Stimulated activated CD8-positive, alpha-beta memory T cell treated with anti-CD3 and anti-CD28 coated beads, Interleukin-12 subunit alpha, Interleukin-12 subunit beta, amount 100 ng/mL, for 4 hours (primary cell): ENCODE measurements around the gene IL1RAPL1.

Experiments used
- DNase-seq: peaks from one replicate; pipeline ENCODE4 v3.0.0-alpha.2; 2020; ENCODE audit warnings: low read depth

IL1RAPL1 gene

DNA sequence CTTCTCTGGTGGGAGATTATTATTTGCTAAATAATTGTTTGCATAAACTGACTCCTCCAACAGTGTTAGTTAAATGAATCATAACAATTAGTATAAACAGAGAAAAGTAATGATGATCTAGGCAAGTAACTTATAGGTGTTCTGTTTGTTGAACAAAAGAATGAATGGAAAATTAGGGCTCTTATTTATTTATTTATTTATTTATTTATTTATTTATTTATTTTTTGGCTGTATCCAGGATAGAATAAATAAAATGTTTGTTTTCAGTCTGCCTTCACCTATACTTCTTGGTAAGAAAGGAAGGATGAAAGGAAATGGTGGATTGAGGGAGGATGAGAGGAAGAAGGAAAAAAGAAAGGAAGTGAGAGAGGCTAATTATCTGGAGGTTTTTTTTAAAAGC lies 1066.5 kb downstream of the IL1RAPL1 start:
- no peak for DNase-seq

DNA sequence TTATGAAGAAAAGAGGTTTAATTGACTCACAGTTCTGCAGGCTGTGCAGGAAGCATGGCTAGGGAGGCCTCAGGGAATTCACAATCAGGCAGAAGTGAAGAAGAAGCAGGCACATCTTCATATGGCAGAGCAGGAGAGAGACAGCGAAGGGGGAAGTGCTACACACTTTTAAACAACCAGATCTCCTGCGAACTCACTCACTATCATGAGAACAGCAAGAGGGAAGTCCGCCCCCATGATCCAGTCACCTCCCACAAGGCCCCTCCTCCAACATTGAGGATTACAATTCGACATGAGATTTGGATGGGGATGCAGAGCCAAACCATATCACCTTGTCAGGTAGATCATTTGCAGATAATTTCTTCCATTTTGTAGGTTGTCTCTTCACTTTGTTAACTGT lies 1072.7 kb downstream of the IL1RAPL1 start:
- DNase-seq, result no peak

GRCh38 chrX:29661290-29661689 lies 1074.0 kb downstream of the IL1RAPL1 start:
- no peak for DNase-seq

GRCh38 chrX:29662101-29662500 lies 1074.9 kb downstream of the IL1RAPL1 start:
- no peak for DNase-seq

GRCh38 chrX:29662759-29663503 lies 1075.7 kb downstream of the IL1RAPL1 start:
- no peak for DNase-seq

GRCh38 chrX:29665532-29665931 lies 1078.3 kb downstream of the IL1RAPL1 start:
- DNase-seq, result no peak

- no peak for DNase-seq
Observed at GRCh38 chrX:29666366-29666765, 1079.1 kb downstream of the IL1RAPL1 start.

GRCh38 chrX:29671421-29671820 lies 1084.2 kb downstream of the IL1RAPL1 start:
- DNase-seq, result no peak

DNA sequence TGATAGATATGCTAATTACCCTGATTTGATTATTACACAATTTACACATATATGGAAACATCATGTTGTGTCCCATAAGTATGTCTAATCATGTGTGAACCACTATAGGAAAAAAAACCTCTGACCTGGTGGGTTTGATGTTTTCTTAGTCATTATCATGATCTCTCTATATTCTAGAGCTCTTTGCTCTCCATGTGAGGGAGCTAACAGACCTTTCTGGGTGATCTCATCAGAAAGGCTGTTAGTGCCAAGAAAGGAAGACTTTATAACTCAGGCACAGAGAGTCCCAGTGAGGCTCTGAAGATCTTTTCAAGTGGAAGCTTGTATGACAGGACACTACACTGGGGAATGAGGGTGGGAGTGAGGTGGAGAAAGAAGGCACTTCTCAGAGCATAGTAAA lies 1100.4 kb downstream of the IL1RAPL1 start:
- DNase-seq, result no peak

- no peak for DNase-seq
Observed at GRCh38 chrX:29690061-29690460, 1102.8 kb downstream of the IL1RAPL1 start.

- DNase-seq, result no peak
Observed at GRCh38 chrX:29691044-29691443, 1103.8 kb downstream of the IL1RAPL1 start.

- no peak for DNase-seq
Observed at GRCh38 chrX:29693912-29694311, 1106.7 kb downstream of the IL1RAPL1 start.

DNA sequence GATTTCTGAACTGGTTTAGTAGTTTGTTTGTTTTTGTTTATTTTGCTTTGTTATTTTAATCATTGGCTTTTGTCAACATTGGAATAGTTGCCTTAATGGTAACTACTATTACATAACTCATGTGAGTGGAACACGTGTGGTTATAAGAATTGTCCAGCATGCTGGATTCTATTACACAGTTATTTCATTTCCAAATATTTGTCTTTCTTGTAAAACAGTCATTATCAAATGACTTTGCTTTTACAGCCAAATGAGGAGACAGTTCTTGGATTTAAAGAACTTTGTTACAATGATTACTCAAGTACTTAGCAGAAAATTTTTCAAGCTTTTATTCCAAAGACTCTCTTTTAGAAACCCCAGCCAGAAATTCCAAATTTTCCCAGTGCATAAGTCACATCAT lies 1112.0 kb downstream of the IL1RAPL1 start:
- DNase-seq, result no peak

DNA sequence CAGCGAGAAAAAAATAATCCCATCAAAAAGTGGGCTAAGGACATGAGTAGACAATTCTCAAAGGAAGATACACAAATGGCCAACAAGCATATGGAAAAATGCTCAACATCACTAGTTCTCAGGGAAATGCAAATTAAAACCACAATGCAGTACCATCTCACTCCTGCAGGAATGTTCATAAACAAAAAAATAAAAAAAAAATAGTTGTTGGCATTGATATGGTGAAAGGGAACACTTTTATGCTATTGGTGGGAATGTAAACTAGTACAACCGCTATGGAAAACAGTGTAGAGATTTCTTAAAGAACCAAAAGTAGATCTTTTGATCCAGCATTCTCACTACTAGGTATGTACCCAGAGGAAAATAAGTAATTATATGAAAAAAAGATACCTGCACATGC lies 1119.8 kb downstream of the IL1RAPL1 start:
- no peak for DNase-seq

DNA sequence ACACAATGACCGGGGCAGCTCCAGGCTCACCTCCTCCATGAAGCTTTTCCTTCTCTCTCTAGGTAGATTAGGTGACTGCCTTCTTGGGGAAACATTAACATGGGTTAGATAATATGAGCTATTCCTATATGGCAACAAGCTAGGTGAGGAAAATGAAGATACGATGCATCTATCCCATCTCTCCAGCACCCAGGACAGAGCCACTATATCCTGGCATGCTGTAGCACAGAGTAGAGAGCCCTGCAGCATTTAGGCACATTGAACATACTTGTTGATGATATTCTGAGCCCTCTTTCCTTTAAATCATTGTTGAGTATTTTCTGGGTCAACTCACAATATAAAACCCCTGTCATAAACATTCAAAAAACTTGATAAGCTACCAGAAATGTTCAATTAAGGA lies 1133.9 kb downstream of the IL1RAPL1 start:
- DNase-seq, result no peak

- no peak for DNase-seq
Observed at GRCh38 chrX:29724316-29724715, 1137.1 kb downstream of the IL1RAPL1 start.

GRCh38 chrX:29726811-29727210 lies 1139.6 kb downstream of the IL1RAPL1 start:
- no peak for DNase-seq

DNA sequence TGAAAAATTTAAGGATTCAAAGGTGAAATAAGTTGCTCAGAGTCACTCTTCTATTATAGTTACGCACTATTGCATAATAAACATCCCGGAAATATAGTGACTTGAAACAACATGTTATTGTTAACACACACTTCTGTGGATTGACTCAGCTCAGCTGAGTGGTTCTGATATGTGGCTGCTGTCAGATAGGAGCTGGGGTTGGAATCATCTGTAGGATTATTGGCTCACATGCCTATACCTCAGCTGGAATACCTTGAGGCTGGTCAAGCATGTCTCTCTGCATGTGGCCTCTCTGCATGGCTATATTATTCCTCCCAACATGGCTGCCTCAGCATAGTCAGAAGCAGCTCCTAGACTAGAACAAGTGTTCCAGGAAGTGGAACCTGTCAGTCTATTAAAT lies 1141.4 kb downstream of the IL1RAPL1 start:
- no peak for DNase-seq

DNA sequence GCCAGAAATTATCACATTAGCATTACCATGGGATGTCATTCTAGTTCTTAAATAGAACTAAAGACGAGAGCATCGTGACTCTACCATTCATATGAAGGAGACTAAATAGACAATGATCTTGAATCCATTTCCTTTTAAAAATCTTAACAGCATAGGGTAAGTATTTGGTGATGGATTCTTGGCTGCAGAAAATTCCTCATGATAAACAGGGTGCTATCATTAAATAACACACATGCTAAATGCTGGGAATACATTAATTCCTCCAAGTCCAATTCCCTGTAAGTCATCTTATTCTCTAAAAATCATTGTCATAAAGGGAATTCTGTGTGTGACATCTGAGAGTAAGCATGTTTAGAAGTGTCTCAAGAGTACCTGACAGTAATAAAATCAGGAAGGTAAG lies 1157.7 kb downstream of the IL1RAPL1 start:
- no peak for DNase-seq

GRCh38 chrX:29746326-29746725 lies 1159.1 kb downstream of the IL1RAPL1 start:
- no peak for DNase-seq

GRCh38 chrX:29762006-29762405 lies 1174.8 kb downstream of the IL1RAPL1 start:
- DNase-seq, result no peak

DNA sequence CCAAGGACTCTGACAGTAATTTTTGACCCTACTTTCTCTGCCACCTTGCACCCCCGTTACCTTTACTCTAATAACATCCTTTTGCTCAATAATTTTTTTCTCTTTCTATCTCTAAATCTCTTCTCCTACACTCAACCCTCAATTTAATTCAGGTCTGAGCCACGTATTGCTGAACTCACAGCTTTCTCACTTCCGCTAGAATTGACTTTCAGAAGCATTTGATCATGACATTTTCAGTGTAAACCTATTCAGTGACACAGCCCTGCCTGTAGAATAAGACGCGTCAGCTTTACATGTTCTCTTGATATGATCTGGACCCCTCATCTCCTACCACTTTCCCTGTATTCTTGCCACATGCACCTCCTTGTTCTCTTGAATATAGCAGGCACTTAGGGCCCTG lies 1188.6 kb downstream of the IL1RAPL1 start:
- DNase-seq, result no peak

DNA sequence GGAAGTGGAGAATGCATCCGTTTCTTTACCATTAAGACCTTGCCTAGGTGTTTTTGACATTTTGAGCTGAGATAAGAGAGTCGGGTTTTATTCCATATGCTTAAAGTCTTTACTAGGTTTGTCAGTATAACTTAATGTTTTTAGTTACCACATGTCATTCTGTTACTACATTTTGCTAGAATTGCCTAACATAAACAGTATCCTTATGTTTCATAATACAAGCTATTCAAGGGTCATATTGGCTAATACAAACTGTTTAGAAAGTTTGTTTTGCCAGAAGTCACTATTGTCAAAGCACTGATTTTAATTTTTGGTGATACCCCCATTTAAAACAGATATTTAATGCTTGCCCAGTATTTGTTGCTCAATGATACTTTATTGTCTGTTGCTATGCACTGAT lies 1200.4 kb downstream of the IL1RAPL1 start:
- no peak for DNase-seq

DNA sequence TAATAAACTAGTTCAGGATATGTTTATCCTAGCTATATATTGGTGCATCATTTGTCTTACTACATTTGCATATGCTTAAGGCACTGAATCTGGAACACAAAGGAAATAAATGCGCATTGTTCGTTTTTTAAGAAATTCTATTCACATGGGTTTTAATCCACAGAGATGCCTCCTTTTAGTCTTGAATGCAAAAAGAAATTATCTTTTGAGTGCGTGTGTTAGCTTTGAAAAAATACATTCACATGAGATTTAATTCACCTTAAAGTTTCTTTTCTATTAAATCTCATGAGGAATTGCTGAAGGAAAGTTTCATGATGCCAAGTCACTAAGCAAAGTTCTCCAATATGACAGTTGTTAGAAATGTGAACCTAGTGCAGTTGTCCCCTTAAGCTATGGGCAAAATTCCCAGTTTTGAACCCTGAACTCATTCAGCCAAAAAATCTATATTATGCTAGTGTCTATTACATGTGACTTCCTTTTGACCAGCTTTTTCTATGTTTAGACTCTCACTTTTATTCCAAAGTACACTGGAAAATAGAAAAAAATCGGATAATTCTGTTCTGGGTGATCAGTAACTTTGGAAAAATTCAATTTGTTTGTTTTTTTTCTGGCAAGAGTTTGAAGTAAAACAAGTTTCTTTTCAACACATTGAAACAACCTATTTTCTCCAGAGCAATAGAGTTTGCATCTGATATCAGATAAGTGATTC lies 1201.9 kb downstream of the IL1RAPL1 start:
- no peak for DNase-seq
